Thyroid gland (tissue), 4 donors: Measurements from ENCODE around the gene FOXD4L3. TPM values are rescaled to one million over a fixed set of nuclear protein-coding genes. Genes with fewer than 3 reads are reported as not detected.

ENCODE experiments used
- total RNA-seq, 4 donors: library from RNA; depleted of rRNA; stranded (reverse); fragments of >200 nt; gene quantifications; one replicate each; pipeline ENCODE4 v1.2.3, GENCODE V29; 2016

FOXD4L3 gene
- total RNA-seq, 4 donors from 2014 or later = 0.67 TPM; not detected in 3

Other genes with a start within 250 kb of the FOXD4L3 start
- gene ZNG1C, start 60.9 kb upstream of the FOXD4L3 start, total RNA-seq = 10 to 100 TPM; 18.1 to 52.5 (median 39.9) TPM
- 10 to 100 TPM; 21.4 to 56.6 (median 29.0) TPM for gene PGM5, start 53.7 kb downstream of the FOXD4L3 start, total RNA-seq
- not detected for gene TMEM252, start 238.0 kb downstream of the FOXD4L3 start, total RNA-seq